HG03097 (cell line): ENCODE results near the gene MRPS25.

Source experiments
- ATAC-seq: cut with Tn5 transposase; IDR thresholded peaks from one replicate; pipeline ENCODE4 v1.9.1; 2021; ENCODE audit not compliant: unreplicated experiment, low FRiP score

MRPS25 gene

GRCh38 chr3:15086263-15086662 is 21.1 kb upstream of the MRPS25 start:
- ATAC-seq, result no peak

- no peak for ATAC-seq
These were observed 18.1 kb upstream of the MRPS25 start for GRCh38 chr3:15083252-15083651.

GRCh38 chr3:15081960-15082664 is 17.0 kb upstream of the MRPS25 start:
- ATAC-seq, result no peak

GRCh38 chr3:15079091-15079490 is 14.0 kb upstream of the MRPS25 start:
- no peak for ATAC-seq

GRCh38 chr3:15074500-15074899 is 9.4 kb upstream of the MRPS25 start:
- no peak for ATAC-seq

GRCh38 chr3:15071699-15072098 is 6.6 kb upstream of the MRPS25 start:
- ATAC-seq, result no peak

GRCh38 chr3:15069441-15069840 is 4.3 kb upstream of the MRPS25 start:
- no peak for ATAC-seq

GRCh38 chr3:15066467-15066866 is 1.4 kb upstream of the MRPS25 start:
- ATAC-seq, result no peak

- no peak for ATAC-seq
These were observed 464 bp upstream of the MRPS25 start for GRCh38 chr3:15065550-15066007.

GRCh38 chr3:15064299-15064834 is 748 bp downstream of the MRPS25 start:
- no peak for ATAC-seq

GRCh38 chr3:15063656-15064286 is 1.3 kb downstream of the MRPS25 start:
- no peak for ATAC-seq

GRCh38 chr3:15063238-15063637 is 1.9 kb downstream of the MRPS25 start:
- ATAC-seq, result no peak

- ATAC-seq, result no peak
These were observed 5.1 kb downstream of the MRPS25 start for GRCh38 chr3:15060029-15060428.

- no peak for ATAC-seq
These were observed 8.3 kb downstream of the MRPS25 start for GRCh38 chr3:15056676-15057404.

- ATAC-seq, result peak; percentile 34
These were observed 10.0 kb downstream of the MRPS25 start for GRCh38 chr3:15055019-15055557.

- no peak for ATAC-seq
These were observed 11.6 kb downstream of the MRPS25 start for GRCh38 chr3:15053541-15053940.

- no peak for ATAC-seq
These were observed 12.5 kb downstream of the MRPS25 start for GRCh38 chr3:15052335-15053242.

- peak; percentile 37 for ATAC-seq
These were observed 13.6 kb downstream of the MRPS25 start for GRCh38 chr3:15051531-15051930.

- ATAC-seq, result peak; percentile 61
These were observed 14.6 kb downstream of the MRPS25 start for GRCh38 chr3:15050405-15051092.
